SW 1271 (cell line): ENCODE data around the gene IGSF5.

ENCODE experiments used
- DNase-seq, 2 experiments: peaks; one replicate each; lab custom pipeline; 2025; lab: John Stamatoyannopoulos, UW

The IGSF5 gene

DNA sequence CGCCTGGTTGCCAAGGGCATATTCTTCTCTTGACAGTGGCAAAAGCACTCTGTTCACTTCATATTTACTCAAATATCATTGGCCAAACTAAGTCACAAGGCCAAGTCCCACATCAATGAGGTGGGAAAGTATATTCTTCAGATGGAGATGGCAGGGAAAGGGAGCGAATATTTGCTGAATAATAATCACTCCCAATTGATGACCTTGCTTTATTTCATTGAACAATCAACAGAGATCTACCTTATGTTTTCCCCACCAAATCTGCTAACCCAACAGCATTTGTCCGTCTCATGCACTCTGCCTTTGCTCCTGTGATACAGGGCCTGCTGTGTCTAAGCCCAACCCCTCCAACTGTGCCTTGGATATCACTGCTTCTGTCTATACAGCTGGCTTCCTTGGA is 77.1 kb downstream of the IGSF5 start:
- DNase-seq: no peak

DNA sequence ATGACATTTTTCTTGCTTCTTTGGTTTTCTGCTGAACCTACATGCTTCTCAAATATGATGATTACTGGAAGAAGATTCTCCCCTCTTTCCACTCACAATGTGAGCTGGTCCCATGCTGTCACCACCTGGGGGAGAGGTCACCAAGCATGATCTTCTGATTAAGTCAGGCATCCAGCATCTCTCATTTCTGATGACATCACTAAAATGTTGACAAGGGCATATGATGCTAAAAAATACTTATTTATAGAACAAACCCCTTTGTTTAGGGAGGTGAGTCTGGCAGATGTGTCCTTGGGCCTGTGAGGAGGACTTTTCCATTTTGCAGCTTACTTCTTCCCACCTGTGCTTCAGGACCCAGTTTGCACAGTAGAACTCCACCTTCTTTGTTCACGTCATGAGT is 80.3 kb downstream of the IGSF5 start:
- no peak for DNase-seq

DNA sequence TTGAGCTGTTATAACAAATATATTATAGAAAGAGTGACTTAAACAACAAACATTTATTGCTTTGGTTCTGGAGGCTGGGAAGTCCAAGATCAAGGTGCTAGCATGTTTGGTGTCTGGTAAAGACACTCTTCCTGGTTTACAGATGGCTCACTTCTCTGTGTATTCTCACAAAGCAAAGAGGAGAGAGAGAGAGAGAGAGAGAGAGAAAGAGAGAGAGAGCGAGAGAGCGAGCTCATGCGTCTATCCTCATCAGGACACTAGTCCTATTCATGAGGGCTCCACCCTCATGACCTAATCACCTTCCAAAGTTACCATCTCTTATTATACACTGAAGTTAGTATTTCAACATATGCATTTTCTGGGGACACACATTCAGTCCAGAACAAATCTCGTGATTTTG is 89.6 kb downstream of the IGSF5 start:
- DNase-seq: no peak

DNA sequence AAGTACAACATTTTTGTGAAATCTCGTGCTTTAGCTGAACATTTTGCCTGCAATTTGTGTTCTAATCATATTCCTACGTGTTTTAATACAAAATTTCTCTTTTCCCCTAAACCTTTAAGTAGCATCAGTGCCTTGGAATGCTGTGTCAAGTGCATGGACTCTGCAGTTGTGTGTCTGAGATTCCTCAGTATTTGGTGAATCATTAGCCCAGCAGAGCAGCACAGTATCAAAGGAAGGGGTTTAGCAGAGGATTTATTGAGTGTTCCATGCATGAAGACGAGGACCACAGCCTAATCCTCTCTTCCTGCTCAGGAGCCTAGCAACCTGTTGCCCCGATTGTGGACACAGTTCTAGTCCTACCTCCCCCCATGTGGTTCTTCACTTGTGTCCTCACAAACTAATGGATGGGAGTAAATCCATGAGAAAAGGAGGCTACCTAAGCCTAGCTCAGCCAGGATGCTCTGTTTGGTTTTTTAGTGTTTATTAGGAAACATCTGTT is 92.9 kb downstream of the IGSF5 start:
- DNase-seq: no peak

DNA sequence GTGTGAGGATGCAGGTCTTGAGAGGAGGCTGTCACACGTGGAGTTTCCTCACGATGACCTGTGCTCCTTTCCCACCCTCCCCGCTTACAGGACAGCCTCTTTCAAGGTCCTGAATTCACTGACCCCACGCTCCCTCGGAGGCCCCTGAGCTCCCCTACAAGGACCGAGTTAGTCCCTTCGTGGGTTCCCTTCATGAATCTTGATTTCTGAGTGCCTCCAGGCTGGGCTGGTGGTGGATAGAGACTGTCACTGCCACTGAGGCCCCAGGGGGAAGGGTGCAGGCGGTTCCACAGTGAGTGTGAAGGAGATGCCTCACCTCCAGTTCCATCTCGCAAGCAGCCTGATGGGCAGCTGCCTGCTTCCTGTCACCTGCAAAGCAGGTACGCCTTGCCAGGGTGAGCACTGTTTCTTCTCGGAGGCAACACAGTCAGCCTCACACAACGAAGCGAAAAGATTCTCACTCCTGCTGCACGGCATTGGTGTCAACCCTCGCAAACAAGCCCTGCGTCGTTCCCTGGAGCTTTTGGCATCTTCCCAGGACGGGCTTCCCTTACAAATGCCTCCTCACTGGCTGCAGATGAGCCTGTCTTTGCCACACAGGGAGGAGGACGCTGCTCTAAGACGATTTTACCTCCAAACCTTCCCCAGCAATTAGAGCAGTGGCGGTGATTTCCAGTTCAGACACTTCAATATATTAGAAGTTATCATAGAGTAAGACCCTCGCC is 95.6 kb downstream of the IGSF5 start:
- no peak for DNase-seq

DNA sequence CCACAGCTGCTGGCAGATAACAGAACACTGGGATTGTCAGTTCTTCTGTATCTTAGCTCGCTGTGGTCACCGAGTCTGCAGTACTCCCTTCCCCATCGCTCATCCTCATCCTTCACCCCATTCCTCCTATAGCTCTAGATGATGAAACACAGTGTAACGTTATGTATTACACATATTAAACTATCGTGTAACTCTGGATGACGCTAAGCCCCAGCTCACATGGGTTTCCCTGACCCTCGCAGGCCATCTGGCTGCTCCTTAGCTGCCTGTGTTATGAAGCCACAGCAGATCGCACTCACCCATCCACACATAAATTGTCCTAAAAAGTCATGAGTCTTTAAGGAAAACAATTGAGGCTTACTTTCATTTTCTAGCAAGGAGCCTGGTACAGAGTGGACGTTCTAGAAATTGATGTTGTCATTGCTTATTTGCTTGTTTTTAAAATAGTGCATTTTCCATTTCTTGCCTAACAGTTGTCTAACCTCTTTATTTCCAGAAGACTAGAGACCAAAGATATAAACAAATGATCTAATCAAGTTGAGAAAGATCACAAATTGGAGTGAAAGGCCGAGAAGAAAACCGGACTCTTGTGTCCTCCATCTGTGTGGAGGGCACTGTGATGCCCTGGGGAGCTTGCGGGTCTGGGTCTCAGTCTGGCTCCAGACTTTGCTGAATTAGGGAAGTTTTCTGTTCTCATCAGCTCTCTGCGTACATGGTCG is 97.9 kb downstream of the IGSF5 start:
- no peak for DNase-seq

DNA sequence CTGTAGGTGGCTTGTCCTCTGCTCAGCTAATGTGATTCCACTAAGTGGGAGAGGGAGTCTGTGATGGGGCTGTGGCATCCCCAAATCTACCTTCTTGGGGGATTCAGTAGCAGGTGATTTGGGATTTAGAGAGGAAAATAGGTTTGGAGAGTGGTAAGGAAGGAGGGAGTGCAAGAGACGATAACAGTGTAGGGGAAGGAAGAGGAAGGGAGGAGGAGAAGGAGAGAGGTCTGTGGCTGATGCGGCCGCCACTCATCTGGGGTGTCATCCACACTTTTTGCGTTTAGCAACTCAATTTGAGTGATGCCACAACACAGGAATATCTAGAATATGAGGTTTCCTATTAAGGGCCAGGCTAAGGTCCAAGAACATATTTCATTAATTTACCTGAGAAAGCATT is 98.5 kb downstream of the IGSF5 start:
- DNase-seq: no peak

DNA sequence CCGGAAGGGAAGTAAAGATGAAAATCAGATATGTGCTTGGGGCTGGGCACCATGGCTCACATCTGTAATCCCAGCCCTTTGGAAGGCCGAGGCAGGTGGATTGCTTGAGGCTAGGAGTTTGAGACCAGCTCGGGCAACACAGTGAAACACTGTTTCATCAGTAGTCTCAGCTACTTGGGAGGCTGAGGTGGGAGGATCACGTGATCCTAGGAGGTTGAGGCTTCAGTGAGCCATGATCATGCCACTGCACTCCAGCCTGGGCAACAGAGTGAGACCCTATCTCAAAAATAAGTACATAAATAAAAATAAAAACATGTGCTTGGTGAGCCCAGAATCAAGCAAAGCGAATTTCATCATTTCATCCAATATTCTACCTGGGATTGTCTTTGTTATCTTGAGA is 98.9 kb downstream of the IGSF5 start:
- no peak for DNase-seq

DNA sequence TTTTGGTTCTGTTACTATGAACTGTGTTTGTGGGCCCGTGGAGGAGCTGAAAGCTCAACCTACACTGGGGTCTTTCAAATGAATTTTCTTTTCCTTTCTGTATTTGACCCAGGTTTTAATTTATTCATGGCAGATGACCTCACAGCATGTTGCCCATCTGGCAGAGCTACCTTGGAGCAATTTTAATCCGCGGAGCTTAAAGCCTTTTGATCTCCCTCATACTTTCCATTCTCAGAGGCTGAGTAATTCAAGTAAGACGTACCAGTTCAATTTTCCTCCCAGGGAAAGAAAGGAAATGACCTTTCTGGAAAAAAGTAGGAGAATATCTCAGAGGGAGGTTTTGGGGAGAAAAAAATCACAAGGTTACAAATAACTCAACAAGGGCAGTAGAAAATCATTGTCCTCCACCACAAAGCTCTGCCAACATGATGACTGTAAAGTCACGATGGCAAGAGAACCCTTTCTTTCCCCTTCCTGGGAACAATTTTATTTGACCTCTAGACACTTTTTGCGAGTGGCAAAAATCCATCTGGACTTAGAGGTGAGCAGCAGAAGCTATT is 100.7 kb downstream of the IGSF5 start:
- DNase-seq: no peak

DNA sequence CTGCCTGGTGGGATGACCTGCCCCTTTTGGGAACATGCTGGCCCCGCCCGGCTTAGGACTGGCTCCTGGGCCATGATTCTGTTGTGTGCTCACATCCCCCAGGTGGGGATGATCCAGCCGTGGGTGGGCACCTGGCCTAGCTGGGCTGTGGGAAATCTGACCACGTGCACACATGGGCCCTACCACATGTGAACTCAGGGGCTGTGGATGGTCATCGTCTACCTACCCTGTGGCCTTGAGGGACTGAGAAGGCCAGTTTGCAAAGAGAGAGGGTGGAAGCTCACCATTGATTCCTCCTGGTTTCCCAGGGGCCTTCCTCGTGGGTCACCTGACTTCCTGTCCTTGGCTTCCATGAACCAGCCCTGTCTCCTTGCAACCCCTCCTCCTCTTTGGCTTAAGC is 102.9 kb downstream of the IGSF5 start:
- DNase-seq: no peak

DNA sequence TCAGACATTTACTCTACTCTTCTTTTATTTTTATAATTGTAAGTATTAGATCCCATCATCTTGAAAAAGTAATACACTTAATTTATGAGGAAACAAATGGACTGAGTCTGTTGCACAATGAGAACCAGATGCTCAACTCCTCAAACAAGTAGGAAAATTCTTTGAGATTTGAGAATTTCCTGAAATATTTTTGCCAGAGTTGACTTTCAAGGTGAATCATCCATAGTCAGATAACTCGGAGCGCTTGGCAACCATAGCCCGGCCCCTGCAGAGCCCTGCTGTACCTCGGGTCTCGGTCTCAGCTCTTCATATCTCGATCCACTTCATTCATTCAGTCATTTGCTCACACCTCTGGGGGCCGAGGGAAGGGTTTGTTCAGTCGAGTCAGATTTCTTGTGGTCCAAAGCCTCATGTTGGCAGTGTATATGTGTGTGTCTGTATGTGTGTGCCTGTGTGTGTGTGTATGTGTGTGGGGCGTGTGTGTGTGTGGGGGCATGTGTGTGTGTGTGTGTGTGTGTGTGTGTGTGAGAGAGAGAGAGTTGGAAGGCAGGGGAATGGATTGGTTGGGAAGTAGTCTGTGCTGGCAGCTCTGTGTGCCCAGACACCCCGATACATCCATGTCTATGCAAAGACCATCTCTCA is 104.2 kb downstream of the IGSF5 start:
- no peak for DNase-seq

DNA sequence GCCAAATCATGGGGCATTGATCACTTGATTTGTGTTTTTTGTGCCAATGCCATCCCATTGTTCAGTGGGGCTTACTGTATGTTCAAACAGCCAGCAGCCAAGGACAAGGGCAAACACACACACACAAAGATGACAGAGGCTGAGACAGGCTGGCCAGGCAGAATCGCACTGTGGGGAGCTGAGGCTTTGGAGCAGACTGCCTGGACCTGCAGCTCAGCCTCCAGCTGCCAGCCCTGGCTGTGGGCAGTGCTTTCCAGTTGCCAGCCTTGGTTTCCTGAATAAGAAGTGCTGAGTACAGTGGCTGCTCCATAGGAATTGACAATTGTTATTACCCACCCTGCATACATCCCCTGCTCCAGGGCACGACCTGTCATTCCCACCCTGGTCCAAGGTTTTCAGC is 105.3 kb downstream of the IGSF5 start:
- DNase-seq: no peak

DNA sequence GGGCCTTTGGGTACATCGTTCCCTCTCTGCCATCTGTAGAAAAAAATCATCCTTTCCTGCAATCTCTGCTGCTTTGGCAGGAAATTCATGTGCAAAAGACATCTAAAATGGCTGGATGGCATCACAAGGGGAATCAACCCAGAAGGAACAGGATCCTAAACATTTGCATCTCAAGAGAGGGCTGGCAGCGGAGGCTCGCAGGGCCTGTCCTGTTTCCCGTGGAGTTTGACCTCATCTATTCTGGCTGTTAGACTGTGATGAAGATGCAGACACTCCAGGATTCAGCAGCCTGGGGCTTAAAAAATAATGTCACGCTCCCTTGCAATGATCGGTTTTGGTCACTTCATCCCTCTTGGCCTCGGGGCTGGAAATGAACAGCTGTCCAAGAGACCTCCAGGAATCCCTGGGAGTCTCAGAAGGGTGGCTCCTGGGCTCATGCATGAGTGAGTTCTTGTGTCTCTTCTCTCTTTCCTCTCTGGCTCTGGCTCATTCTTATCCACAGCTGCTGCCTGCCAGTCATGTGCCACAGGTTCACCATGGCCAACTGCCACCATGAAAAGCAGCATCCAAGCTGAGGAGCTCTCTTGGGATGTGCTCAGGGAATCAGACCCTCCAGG is 106.1 kb downstream of the IGSF5 start:
- no peak for DNase-seq
